GM21786 (cell line): ENCODE results near the gene SPART.

Experiments
- ATAC-seq: cut with Tn5 transposase; IDR thresholded peaks from one replicate; pipeline ENCODE4 v1.9.1; 2021; ENCODE audit not compliant: unreplicated experiment

SPART gene

DNA sequence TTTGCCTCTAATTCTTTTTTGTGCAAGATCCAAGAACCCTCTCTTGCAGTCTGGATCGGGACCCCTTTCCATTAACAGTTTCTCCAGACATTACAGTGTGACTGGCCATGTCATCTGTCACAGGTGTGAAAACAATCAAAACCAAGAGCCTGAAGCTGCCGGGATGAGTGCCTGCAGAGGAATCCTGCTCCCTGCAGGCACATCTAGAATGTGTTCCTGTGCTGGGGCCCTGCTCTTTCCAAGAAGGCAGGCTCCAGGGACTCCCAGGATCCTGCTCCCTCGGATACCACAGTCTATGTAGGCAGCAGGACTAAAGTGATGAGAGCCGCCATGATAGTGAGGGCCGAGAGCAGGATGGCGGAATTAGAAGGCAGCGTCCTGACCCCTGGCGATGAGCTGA, 87.4 kb downstream of the SPART start:
- ATAC-seq, result no peak
